CD4-positive, alpha-beta T cell treated with Interleukin-12 subunit alpha and Interleukin-12 subunit beta, for 1 hour (primary cell): Measurements from ENCODE around the gene ADAMTSL2.

ENCODE experiments used
- DNase-seq: peaks from one replicate; pipeline ENCODE4 v3.0.0-alpha.2; 2020

The ADAMTSL2 gene

GRCh38 chr9:133536536-133536935 is 2.0 kb downstream of the ADAMTSL2 start:
- DNase-seq, result no peak

GRCh38 chr9:133537257-133537656 is 2.8 kb downstream of the ADAMTSL2 start:
- no peak for DNase-seq

- no peak for DNase-seq
Observed at GRCh38 chr9:133538176-133538575, 3.7 kb downstream of the ADAMTSL2 start.

- DNase-seq, result no peak
Observed at GRCh38 chr9:133538851-133539833, 4.6 kb downstream of the ADAMTSL2 start.

GRCh38 chr9:133539991-133540697 is 5.6 kb downstream of the ADAMTSL2 start:
- no peak for DNase-seq

GRCh38 chr9:133540698-133541025 is 6.2 kb downstream of the ADAMTSL2 start:
- no peak for DNase-seq

GRCh38 chr9:133542002-133542401 is 7.5 kb downstream of the ADAMTSL2 start:
- DNase-seq, result no peak

GRCh38 chr9:133543772-133544467 is 9.4 kb downstream of the ADAMTSL2 start:
- DNase-seq, result no peak

- no peak for DNase-seq
Observed at GRCh38 chr9:133545494-133546286, 11.2 kb downstream of the ADAMTSL2 start.

- no peak for DNase-seq
Observed at GRCh38 chr9:133546287-133546680, 11.8 kb downstream of the ADAMTSL2 start.

- DNase-seq, result no peak
Observed at GRCh38 chr9:133547116-133547515, 12.6 kb downstream of the ADAMTSL2 start.

- no peak for DNase-seq
Observed at GRCh38 chr9:133551446-133551845, 16.9 kb downstream of the ADAMTSL2 start.

GRCh38 chr9:133552236-133552635 is 17.7 kb downstream of the ADAMTSL2 start:
- no peak for DNase-seq

- no peak for DNase-seq
Observed at GRCh38 chr9:133553123-133553522, 18.6 kb downstream of the ADAMTSL2 start.

- no peak for DNase-seq
Observed at GRCh38 chr9:133553973-133554713, 19.6 kb downstream of the ADAMTSL2 start.

- no peak for DNase-seq
Observed at GRCh38 chr9:133554729-133555128, 20.2 kb downstream of the ADAMTSL2 start.

- DNase-seq, result no peak
Observed at GRCh38 chr9:133556354-133556753, 21.9 kb downstream of the ADAMTSL2 start.

- DNase-seq, result no peak
Observed at GRCh38 chr9:133557581-133557980, 23.1 kb downstream of the ADAMTSL2 start.

- DNase-seq, result no peak
Observed at GRCh38 chr9:133558191-133559126, 24.0 kb downstream of the ADAMTSL2 start.

- DNase-seq, result no peak
Observed at GRCh38 chr9:133560311-133560710, 25.8 kb downstream of the ADAMTSL2 start.

GRCh38 chr9:133560944-133561343 is 26.4 kb downstream of the ADAMTSL2 start:
- DNase-seq, result no peak
